ENCODE measurements around the gene MYF5.

GRCh38 chr12:80716696-80717469 lies at the start of gene MYF5:
- TF ChIP-seq, protein P1, sequence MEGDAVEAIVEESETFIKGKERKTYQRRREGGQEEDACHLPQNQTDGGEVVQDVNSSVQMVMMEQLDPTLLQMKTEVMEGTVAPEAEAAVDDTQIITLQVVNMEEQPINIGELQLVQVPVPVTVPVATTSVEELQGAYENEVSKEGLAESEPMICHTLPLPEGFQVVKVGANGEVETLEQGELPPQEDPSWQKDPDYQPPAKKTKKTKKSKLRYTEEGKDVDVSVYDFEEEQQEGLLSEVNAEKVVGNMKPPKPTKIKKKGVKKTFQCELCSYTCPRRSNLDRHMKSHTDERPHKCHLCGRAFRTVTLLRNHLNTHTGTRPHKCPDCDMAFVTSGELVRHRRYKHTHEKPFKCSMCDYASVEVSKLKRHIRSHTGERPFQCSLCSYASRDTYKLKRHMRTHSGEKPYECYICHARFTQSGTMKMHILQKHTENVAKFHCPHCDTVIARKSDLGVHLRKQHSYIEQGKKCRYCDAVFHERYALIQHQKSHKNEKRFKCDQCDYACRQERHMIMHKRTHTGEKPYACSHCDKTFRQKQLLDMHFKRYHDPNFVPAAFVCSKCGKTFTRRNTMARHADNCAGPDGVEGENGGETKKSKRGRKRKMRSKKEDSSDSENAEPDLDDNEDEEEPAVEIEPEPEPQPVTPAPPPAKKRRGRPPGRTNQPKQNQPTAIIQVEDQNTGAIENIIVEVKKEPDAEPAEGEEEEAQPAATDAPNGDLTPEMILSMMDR (IDR thresholded peaks at IDR 0.05; ENCODE audit: poor library complexity): no peak
- no peak for TF ChIP-seq EZH2 (IDR thresholded peaks at IDR 0.05; ENCODE audit: borderline replicate concordance)
- no peak for TF ChIP-seq EZH2phosphoT487 (IDR thresholded peaks at IDR 0.05; ENCODE audit: low read depth, severe bottlenecking, unreplicated experiment)
